Fibroblast of skin of left biceps (primary cell): Measurements from ENCODE around the gene RGPD4.

Experiments used
- DNase-seq, 2 experiments: peaks; one replicate each; pipeline ENCODE4 v3.0.0-alpha.2; 2013; ENCODE audit warnings: low read depth in 2 of 2

Gene RGPD4

DNA sequence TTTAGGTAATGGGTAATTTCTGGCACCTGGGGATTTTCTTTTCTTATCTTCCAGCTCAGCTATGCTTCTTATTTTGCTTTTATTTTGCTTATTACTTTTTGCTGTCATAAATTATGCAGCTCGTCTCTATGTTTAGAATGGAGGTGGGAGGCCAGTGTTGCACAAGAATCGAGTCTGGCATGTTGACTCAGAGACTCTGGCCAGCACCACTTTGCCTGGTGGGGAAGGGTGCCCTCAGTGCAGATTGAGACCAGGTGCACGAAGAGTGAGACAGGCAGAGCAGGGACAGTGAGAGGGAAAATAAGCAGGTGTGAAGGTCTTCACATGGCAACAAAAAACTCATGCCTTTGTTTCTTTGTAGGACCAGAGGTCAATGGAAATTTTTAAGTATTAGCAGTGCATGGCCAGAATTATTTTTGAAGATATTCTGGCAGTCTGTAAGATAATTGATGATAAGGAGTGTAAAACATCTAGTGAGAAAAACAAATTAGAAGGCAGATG is 100.4 kb downstream of the RGPD4 start:
- no peak for DNase-seq

DNA sequence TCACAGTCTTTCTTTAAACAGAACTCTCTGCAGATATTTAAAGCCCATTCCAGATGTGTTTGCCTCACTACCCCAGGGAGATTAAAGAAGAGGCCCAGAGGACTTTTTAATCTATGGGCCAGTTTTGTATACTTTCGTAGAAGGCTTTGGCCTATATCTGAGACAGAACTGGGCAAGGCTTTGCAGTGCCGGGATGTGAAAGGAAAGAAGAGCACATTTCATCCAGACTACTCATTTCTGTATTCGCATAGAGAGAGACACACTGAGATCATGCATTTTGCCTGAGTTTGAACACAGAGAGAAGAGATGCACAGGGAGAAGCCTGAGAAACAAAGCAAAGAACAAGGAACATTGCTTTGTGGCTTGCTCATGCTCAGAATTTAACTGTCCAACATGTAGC is 104.7 kb downstream of the RGPD4 start:
- DNase-seq = no peak

DNA sequence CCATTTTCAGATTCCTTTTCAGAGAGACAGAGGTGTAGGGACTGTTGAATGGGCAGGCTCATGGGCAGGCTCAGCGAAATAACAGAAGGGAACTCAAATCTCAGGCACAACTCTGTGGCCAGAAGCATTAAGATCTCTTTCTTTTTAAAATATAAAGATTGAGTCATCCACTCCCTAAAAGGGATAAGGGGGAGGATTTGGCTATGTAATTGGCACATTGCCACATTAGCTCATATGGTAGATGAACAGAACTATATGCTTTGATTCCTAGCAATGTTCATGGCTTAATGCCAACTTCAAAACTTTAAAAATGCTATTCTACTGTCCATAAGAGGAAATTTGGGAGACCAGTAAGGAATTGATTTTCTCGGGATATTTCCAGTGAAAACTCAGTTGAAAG is 105.8 kb downstream of the RGPD4 start:
- peak; percentile 64 to 70 for DNase-seq

DNA sequence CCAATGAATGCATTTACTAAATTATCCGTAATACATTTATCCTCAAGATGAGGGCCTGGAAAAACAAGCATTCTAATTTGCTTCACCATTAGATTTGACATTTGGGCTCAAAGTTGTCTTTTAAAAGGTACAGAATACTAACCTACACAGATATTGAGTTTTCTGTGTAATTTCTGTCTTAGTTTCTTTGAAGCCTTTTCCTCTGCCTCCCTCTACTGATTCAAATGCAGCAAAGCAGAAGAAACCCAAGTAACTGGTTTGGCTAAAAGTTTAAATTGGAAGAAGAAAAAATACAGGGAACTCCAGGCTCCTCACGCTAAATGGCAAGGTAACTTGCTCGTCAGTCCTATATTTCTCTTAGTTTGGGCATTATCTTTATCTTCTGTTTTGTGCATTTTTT is 106.3 kb downstream of the RGPD4 start:
- no peak for DNase-seq

DNA sequence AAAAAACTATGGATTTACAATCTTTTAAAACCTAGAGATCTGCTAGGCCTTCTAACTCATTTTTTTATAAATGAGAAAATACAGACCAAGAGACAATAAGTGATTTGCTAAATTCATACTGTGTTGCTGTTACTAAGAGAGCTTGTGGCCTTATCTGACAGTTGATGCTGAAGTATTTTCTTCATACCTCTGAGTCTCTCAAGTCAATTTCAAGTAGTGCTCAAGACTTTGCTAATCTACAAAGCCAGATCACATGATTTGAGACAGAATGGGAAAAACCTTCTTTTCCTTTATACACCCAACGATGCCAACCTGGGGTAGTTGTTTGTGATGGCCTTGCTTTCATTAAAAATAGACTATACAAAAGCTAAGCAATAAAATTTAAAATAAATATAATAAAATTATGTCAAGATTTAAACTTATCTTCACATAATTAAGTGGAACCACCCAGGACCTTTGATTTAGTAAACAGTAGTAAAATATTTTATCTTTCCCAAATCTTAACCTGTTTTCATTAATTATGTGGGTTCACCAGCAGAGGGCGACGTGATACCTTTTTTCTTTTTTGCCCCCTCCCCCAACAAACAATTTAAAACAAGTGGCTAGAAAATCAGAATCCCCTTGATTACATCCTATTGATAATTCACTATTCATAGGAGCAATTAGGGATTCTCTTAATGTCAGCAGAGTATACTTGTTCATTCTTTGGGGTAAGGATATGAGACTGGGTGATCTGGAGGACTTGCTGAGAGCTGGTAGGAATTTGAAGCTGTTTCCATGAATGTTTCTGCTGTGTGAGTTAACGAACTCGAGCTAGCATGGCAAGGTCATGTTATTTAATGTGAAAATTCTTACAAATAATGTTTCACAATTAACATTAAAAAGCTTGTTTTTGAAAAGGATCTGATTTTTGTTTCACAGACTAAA is 110.0 kb downstream of the RGPD4 start:
- no peak for DNase-seq
